Stimulated activated effector memory CD8-positive, alpha-beta T cell treated with anti-CD3 and anti-CD28 coated beads, Interleukin-12 subunit alpha, Interleukin-12 subunit beta, amount 100 ng/mL, for 72 hours (primary cell): ENCODE results near the gene CHD9.
A peak's percentile ranks its signal among the peaks of the same experiment; 100 is the strongest.
"Not testable (repeated sequence)": the region's sequence is repeated elsewhere in the genome, so short reads cannot be mapped to it uniquely, and the experiment has no call there.

Experiments
- ATAC-seq: fragments of 150-1000 bp; cut with Tn5 transposase; 2 replicates; pipeline ENCODE4 v1.10.0; 2021
- DNase-seq, 2 donors: peaks; one replicate each; pipeline ENCODE4 v3.0.0; 2021 to 2022; ENCODE audit warnings: low spot score in 2 of 2
- H3K27ac Mint-ChIP-seq: one replicate; pipeline ENCODE4 v1.8.0; 2022; ENCODE audit warnings: mild to moderate bottlenecking, mixed read lengths
- H3K36me3 Mint-ChIP-seq: one replicate; pipeline ENCODE4 v1.8.0; 2022; ENCODE audit warnings: mild to moderate bottlenecking, mixed read lengths
- H3K4me1 Mint-ChIP-seq: one replicate; pipeline ENCODE4 v1.8.0; 2022; ENCODE audit warnings: mixed read lengths
- H3K4me3 Mint-ChIP-seq: one replicate; pipeline ENCODE4 v1.8.0; 2022; ENCODE audit warnings: mild to moderate bottlenecking, mixed read lengths
- H3K9me3 Mint-ChIP-seq: one replicate; pipeline ENCODE4 v1.8.0; 2022; ENCODE audit warnings: mixed read lengths

Gene CHD9

GRCh38 chr16:53323924-53324323 is 269.1 kb downstream of the CHD9 start:
- Mint-ChIP-seq H3K27ac (no peak overlapping the region), H3K4me3 (no peak overlapping the region), H3K36me3 (peaks cover 42% of the 10 kb centered on the region), H3K9me3 (no peaks in the 10 kb centered on the region), H3K4me1 (no peaks in the 10 kb centered on the region)
- ATAC-seq (no peak), DNase-seq (no peak)

DNA sequence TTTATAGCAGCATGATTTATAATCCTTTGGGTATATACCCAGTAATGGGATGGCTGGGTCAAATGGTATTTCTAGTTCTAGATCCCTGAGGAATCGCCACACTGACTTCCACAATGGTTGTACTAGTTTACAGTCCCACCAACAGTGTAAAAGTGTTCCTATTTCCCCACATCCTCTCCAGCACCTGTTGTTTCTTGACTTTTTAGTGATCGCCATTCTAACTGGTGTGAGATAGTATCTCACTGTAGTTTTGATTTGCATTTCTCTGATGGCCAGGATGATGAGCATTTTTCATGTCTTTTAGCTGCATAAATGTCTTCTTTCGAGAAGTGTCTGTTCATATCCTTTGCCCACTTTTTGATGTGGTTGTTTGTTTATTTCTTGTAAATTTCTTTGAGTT is 276.2 kb downstream of the CHD9 start:
- not testable (repeated sequence) for H3K9me3 Mint-ChIP-seq, H3K36me3 Mint-ChIP-seq, ATAC-seq, H3K4me3 Mint-ChIP-seq, DNase-seq, H3K27ac Mint-ChIP-seq, H3K4me1 Mint-ChIP-seq

- ATAC-seq (no peak), DNase-seq (no peak)
- Mint-ChIP-seq H3K27ac (no peak overlapping the region), H3K9me3 (no peaks in the 10 kb centered on the region), H3K4me1 (peaks cover 6% of the 10 kb centered on the region), H3K4me3 (no peak overlapping the region), H3K36me3 (no peaks in the 10 kb centered on the region)
These were observed 279.8 kb downstream of the CHD9 start for GRCh38 chr16:53334581-53334980.

DNA sequence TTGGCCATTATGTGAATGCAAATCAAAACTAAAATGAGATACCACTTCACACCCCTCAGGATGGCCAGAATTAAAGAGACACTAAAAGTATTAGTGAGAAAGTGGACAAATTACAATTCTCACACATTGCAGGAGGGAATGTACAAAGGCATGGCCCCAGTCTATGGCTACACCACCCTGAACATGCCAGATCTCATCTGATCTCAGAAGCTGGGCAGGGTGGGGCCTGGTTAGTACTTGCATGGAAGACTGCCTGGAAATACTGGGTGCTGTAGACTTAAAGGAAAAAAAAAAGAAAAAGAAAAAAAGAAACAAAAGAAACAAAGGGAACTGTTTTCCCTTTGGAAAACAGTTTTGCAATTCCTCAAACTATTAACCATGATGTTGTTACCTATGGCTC is 282.5 kb downstream of the CHD9 start:
- no peak for ATAC-seq
- Mint-ChIP-seq H3K4me1 (peaks cover 13% of the 10 kb centered on the region), H3K36me3 (no peaks in the 10 kb centered on the region)

DNA sequence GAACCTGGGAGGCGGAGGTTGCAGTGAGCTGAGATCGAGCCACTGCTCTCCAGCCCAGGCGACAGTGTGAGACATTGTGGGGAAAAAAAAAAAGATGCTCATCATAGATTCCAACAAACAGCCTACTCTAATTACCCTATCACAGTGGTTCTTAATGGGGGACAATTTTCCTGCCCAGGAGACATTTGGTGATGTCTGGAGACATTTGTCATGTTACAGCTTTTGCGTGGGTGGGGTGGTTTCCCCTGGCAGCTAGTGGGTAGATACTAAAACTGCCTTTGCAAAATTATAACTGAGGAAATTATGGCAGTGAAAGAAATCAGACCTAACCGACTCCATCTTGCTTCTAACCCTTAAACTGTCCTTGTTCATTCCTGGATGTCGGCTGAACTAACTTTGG is 287.0 kb downstream of the CHD9 start:
- H3K36me3 Mint-ChIP-seq, result no peaks in the 10 kb centered on the region
- no peak for DNase-seq
- H3K4me3 Mint-ChIP-seq, result no peak overlapping the region
- H3K4me1 Mint-ChIP-seq, result peaks cover 14% of the 10 kb centered on the region
- H3K9me3 Mint-ChIP-seq, result peaks cover 2% of the 10 kb centered on the region
- ATAC-seq, result peak; percentile 36
- no peak overlapping the region for H3K27ac Mint-ChIP-seq

More for the DNA sequence above, 282.5 kb downstream of the CHD9 start:
- Mint-ChIP-seq H3K27ac (no peak overlapping the region), H3K4me3 (no peak overlapping the region), H3K9me3 (no peaks in the 10 kb centered on the region)
- DNase-seq, result no peak

DNA sequence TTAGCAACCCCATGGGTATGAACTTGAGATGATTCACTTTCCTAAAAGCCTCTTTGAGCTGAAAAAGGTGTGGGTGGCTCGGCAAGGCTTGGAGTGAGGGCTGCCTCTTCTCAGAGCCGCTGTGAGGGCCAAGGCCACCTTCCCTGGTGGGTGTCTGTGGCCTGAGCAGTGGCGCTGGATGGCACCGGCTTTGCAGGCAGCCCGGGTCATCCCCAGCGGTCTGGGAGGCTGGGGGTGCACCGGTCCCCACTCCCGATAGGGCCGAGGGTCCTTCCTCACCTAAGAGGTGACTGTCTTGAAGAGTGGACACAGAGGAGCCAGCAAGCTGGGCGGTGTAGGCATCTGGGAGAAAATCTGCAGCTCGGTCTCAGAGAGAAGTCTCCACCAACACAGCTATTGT is 300.3 kb downstream of the CHD9 start:
- DNase-seq (no peak), ATAC-seq (no peak)
- Mint-ChIP-seq H3K9me3 (no peaks in the 10 kb centered on the region), H3K27ac (no peak overlapping the region), H3K4me3 (no peak overlapping the region), H3K4me1 (peaks cover 9% of the 10 kb centered on the region), H3K36me3 (no peaks in the 10 kb centered on the region)

DNA sequence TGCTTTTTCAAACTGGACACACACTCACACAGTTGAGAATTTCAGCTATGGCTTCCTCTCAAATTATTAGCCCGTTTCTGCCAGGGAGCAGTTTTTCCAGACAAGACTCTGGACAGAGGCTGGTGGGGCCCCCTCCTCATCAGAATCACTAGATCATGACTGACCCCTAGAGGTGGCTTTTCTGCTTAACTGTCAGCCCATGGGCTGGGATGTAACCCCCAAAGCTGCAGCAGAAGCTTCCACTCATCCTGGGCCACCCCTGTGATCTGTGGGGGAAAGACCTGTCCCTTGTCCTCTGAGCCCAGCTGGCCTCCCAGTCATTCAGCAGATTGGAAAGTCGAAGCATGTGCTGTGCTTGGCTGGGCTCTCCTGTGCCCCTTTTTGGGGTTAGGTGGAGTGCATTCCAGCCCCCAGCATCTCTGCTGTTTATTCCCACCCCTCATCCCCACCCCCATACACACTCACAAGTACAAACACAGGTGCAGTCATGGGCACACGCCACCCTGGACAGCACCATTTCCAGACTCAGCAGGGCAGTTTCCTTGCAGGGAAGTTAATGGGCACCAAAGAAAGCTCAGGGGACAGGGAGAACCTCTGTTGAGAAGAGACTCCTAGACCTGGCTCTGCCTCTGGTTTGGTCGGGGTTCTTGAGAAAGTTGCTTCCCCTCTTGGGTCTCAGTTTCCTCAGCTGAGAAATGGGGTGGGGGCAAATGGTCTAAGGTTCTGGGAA is 301.9 kb downstream of the CHD9 start:
- ATAC-seq, result no peak
- Mint-ChIP-seq H3K4me3 (no peak overlapping the region), H3K27ac (no peak overlapping the region), H3K9me3 (no peaks in the 10 kb centered on the region), H3K36me3 (no peaks in the 10 kb centered on the region), H3K4me1 (peaks cover 9% of the 10 kb centered on the region)
- DNase-seq, result no peak

- Mint-ChIP-seq H3K36me3 (no peaks in the 10 kb centered on the region), H3K27ac (no peak overlapping the region), H3K9me3 (no peaks in the 10 kb centered on the region), H3K4me1 (peaks cover 9% of the 10 kb centered on the region), H3K4me3 (no peak overlapping the region)
- ATAC-seq (no peak), DNase-seq (no peak)
These were observed 302.4 kb downstream of the CHD9 start for GRCh38 chr16:53357208-53357586.

DNA sequence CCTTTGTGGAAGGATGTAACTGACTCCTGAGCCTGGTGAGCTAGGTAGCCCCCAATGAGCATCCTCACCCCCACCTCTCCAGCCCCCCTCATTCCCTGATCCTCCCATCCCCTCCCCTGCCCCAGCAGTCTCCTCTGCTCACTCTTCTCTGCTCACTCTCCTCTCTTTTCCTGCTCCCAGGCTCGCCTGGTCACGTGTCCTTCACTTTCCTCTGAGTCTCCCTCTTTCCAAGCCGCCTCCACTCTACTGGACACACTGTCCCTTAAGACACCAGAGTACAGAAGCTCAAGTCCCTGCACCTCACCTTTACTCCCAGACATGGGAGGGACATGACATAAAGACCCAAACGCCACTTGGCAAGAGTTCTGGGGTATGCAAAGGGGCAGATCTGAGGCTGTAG is 303.2 kb downstream of the CHD9 start:
- DNase-seq, result no peak
- Mint-ChIP-seq H3K9me3 (no peaks in the 10 kb centered on the region), H3K27ac (no peak overlapping the region), H3K4me3 (no peak overlapping the region), H3K36me3 (no peaks in the 10 kb centered on the region), H3K4me1 (peaks cover 9% of the 10 kb centered on the region)
- no peak for ATAC-seq

DNA sequence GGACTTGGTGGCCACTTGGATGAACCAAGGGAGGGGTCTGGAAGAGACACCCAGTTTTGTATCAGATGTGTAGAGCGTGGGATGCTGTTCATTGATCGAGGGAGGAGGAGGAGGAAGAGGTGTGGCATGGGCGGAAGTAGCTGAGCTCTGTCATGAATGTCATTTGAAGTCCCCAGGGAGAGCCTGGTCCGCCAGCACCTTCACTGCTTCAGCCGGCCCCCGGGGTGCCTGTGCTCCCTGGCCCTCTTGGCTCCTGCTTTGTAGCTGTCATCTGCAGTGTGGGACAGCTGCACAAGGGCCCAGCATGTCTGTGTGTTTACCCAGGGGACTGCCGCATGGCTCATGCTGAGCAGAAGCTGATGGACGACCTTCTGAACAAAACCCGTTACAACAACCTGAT is 304.1 kb downstream of the CHD9 start:
- no peak for ATAC-seq
- Mint-ChIP-seq H3K4me1 (peaks cover 9% of the 10 kb centered on the region), H3K4me3 (no peak overlapping the region), H3K27ac (no peak overlapping the region), H3K36me3 (no peaks in the 10 kb centered on the region), H3K9me3 (no peaks in the 10 kb centered on the region)
- no peak for DNase-seq

DNA sequence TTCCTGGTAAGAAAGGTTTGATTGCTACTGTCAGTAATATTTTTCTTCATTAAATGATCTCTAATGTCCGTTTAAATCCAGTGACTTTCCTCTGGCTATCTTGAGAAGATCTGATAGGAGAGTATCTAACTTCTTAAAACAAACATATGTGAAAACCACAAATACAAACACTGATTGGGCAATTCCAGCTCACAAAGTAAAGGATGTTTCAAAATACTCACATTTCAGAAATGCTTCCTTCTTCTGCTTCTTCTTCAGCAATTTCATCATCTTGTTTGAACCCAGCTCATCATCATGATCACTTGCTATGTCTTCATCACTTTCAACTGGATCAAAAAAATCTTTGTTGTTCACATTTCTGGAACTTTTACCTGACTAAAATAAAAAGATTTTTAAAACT is 315.1 kb downstream of the CHD9 start:
- H3K4me3 Mint-ChIP-seq, result no peak overlapping the region
- H3K4me1 Mint-ChIP-seq, result peaks cover 8% of the 10 kb centered on the region
- no peak for DNase-seq
- no peaks in the 10 kb centered on the region for H3K36me3 Mint-ChIP-seq
- no peak overlapping the region for H3K27ac Mint-ChIP-seq
- no peak for ATAC-seq
- H3K9me3 Mint-ChIP-seq, result no peaks in the 10 kb centered on the region

DNA sequence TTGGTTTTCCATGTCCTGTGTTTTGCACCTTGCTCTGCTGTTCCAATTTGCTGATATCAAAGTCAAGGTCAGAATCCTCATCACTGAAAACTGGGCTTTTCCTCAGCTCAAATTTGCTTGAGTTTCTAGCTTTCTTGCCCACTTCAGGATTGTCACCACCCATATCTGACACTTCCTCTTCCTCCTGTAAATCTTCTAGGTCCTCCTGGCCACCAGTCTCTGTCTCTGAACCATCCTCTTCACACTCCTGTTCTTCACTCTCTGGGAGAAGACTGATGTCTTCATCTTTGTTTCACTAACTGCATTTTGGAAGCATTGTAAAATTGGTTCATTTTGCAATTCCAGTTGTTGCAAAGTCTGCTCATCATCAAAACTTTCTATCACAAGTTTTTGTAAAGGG is 316.0 kb downstream of the CHD9 start:
- DNase-seq, result no peak
- peaks cover 8% of the 10 kb centered on the region for H3K4me1 Mint-ChIP-seq
- ATAC-seq, result no peak
- no peak overlapping the region for H3K4me3 Mint-ChIP-seq
- no peak overlapping the region for H3K27ac Mint-ChIP-seq
- H3K36me3 Mint-ChIP-seq, result no peaks in the 10 kb centered on the region
- no peaks in the 10 kb centered on the region for H3K9me3 Mint-ChIP-seq

DNA sequence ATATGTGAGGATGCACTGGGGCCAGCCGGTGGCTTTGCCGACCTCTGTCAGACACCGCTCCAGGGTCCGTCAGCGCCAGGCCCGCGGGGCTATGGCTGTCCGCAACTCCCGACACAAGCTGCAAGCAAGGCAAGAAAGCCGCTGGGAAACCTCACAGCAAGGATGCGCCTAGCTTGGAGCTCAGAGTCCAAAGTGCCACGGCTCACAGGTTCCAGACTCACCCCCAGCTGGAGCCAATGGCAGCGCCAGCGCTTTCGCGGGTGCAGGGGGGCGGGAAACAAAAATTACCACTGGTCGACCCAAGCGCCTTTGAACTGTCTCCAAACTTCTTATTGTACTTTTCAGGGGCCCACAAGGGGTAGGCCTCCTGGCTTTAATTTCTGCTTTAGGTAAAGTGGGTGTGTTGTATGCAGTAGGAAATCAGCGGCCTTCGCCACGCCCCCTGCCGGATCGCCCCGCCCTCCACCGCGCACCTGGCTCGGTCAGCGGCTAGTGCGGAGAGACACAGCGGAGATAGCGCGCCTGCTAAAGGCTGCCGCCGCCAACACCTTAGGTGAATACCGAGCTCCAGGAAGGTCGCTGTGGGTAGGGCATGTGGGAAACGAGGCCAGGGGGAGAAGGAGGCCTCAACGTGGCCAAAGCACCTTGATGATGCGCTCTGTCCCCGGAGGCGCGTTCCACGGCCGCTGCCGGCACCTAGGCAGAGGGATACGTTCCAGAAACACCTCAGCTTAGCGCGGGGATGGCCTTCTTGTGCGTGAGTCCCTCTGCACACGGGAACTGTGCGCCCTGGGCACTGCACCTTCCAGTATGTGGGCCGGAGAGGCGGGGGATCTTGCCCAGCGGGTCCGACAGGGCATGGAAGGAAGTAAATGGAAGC is 318.4 kb downstream of the CHD9 start:
- Mint-ChIP-seq H3K36me3 (no peaks in the 10 kb centered on the region), H3K4me1 (peaks cover 8% of the 10 kb centered on the region), H3K9me3 (no peaks in the 10 kb centered on the region), H3K4me3 (no peak overlapping the region), H3K27ac (no peak overlapping the region)
- peak; percentile 84 for ATAC-seq
- DNase-seq, result peak; percentile 36 to 77

GRCh38 chr16:53374800-53375199 is 320.0 kb downstream of the CHD9 start:
- DNase-seq, result no peak
- no peaks in the 10 kb centered on the region for H3K9me3 Mint-ChIP-seq
- no peaks in the 10 kb centered on the region for H3K36me3 Mint-ChIP-seq
- no peak overlapping the region for H3K4me3 Mint-ChIP-seq
- peaks cover 8% of the 10 kb centered on the region for H3K4me1 Mint-ChIP-seq
- no peak overlapping the region for H3K27ac Mint-ChIP-seq
- no peak for ATAC-seq

DNA sequence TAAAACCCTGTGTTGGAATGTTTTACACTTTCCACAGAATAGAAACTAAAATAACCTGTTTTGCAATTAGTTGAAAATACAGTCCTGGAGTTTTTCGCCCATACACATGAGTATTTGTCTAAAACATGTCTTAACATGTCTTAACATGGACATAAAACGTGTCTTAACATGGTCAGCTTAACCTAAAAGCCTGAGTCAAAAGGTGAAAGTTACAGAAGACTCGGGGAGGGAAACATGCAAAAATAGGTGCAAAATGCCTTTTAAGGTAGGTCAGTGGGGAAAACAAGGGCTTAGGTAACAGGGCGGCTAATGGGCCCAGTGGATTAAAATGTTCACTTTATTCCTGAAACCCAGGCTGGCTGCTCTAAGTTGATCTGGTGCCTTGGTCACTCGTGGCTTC is 323.3 kb downstream of the CHD9 start:
- Mint-ChIP-seq H3K4me1 (peaks cover 6% of the 10 kb centered on the region), H3K36me3 (no peaks in the 10 kb centered on the region), H3K4me3 (no peak overlapping the region), H3K27ac (no peak overlapping the region), H3K9me3 (no peaks in the 10 kb centered on the region)
- DNase-seq (no peak), ATAC-seq (no peak)
